DND-41 (cell line): ENCODE data around the gene KRTAP10-3.
"Not testable (repeated sequence)": the region's sequence is repeated elsewhere in the genome, so short reads cannot be mapped to it uniquely, and the experiment has no call there.

ENCODE experiments used
- ATAC-seq: fragments of 200-7000 bp; cut with Tn5 transposase; 3 replicates; pipeline ENCODE4 v1.9.1; 2021; ENCODE audit warnings: low read depth; ENCODE audit not compliant: insufficient read depth
- DNase-seq: peaks from one replicate; pipeline ENCODE4 v3.0.0-alpha.2; 2020
- H2AFZ ChIP-seq: 2 replicates; pipeline ENCODE4 v1.6.0; 2012; ENCODE audit warnings: low read depth, low read length
- H3K27ac ChIP-seq: 2 replicates; pipeline ENCODE4 v1.5.1; 2012; ENCODE audit warnings: low read length, inconsistent platforms
- H3K27me3 ChIP-seq: fragments of 200-600 bp; sonication (generic); 2 replicates; pipeline ENCODE4 v1.6.0; 2012; ENCODE audit warnings: low read length, mild to moderate bottlenecking, inconsistent platforms; ENCODE audit not compliant: insufficient read depth, poor library complexity
- H3K36me3 ChIP-seq: 2 replicates; pipeline ENCODE4 v1.5.1; 2012; ENCODE audit warnings: low read length, inconsistent platforms; ENCODE audit not compliant: insufficient read depth
- H3K4me1 ChIP-seq: 2 replicates; pipeline ENCODE4 v1.5.1; 2012; ENCODE audit warnings: mild to moderate bottlenecking, low read length; ENCODE audit not compliant: insufficient read depth
- H3K4me2 ChIP-seq: 2 replicates; pipeline ENCODE4 v1.6.0; 2012; ENCODE audit warnings: mild to moderate bottlenecking, moderate library complexity, low read length, inconsistent platforms; ENCODE audit not compliant: insufficient read depth
- H3K4me3 ChIP-seq, 2 experiments: fragments of 200-600 bp in 1 of 2; shearing (Covaris generic) in 1 of 2; 2 replicates each; pipeline ENCODE4 v1.5.1; 2012 to 2016; ENCODE audit warnings: inconsistent platforms in 2 of 2, low read length in 2 of 2, mild to moderate bottlenecking in 2 of 2, low read depth in 1 of 2, moderate library complexity in 1 of 2
- H3K79me2 ChIP-seq: 2 replicates; pipeline ENCODE4 v1.6.0; 2012; ENCODE audit warnings: low read length, inconsistent platforms; ENCODE audit not compliant: insufficient read depth
- H3K9ac ChIP-seq: 2 replicates; pipeline ENCODE4 v1.6.0; 2012; ENCODE audit warnings: low read depth, mild to moderate bottlenecking, inconsistent platforms, low read length, moderate library complexity
- H3K9me3 ChIP-seq: 2 replicates; pipeline ENCODE4 v1.5.1; 2012; ENCODE audit warnings: low read length, moderate library complexity, mild to moderate bottlenecking, inconsistent platforms; ENCODE audit not compliant: insufficient read depth, severe bottlenecking
- H4K20me1 ChIP-seq: 2 replicates; pipeline ENCODE4 v1.6.0; 2012; ENCODE audit warnings: low read length; ENCODE audit not compliant: insufficient read depth
- CTCF ChIP-seq: IDR thresholded peaks from 2 replicates; pipeline ENCODE4 v1.5.1; 2012; ENCODE audit warnings: borderline replicate concordance, low read length, moderate library complexity, mild to moderate bottlenecking; ENCODE audit not compliant: poor library complexity, severe bottlenecking; ENCODE audit errors: extremely low read depth
- EZH2 ChIP-seq: IDR thresholded peaks from 3 replicates; pipeline ENCODE4 v1.6.1; 2012; ENCODE audit warnings: borderline replicate concordance, low read depth, mild to moderate bottlenecking, moderate library complexity, low read length, inconsistent platforms; ENCODE audit not compliant: severe bottlenecking

Gene KRTAP10-3

GRCh38 chr21:44592446-44593311, 34.1 kb upstream of the KRTAP10-3 start, which contains the start of gene KRTAP10-6:
Gene KRTAP10-6, minus strand, starts transcription at chr21:44592505. Its CDS starts 21 bp downstream, at chr21:44592484.
- DNase-seq: no peak
- TF ChIP-seq CTCF (no peak), EZH2 (no peak)
- ATAC-seq: no peak
- Histone ChIP-seq H4K20me1 (no peaks in the 10 kb centered on the region), H3K9me3 (no peaks in the 10 kb centered on the region), H3K27ac (no peak within 1 kb of the TSS), H3K4me3 (no peak within 1 kb of the TSS), H3K4me1 (no peaks in the 10 kb centered on the region), H3K27me3 (no peaks in the 10 kb centered on the region), H3K79me2 (no peaks in the 10 kb centered on the region), H3K36me3 (no peaks in the 10 kb centered on the region), H3K4me2 (no peak within 1 kb of the TSS), H3K9ac (no peak within 1 kb of the TSS), H2AFZ (no peak within 1 kb of the TSS)

GRCh38 chr21:44591801-44592130, 33.2 kb upstream of the KRTAP10-3 start:
- not testable (repeated sequence) for H2AFZ ChIP-seq, H3K27me3 ChIP-seq, H4K20me1 ChIP-seq

GRCh38 chr21:44590897-44591800, 32.6 kb upstream of the KRTAP10-3 start:
- not testable (repeated sequence) for ATAC-seq

More at GRCh38 chr21:44591801-44592130, 33.2 kb upstream of the KRTAP10-3 start:
- not testable (repeated sequence) for H3K4me2 ChIP-seq, H3K4me1 ChIP-seq, H3K79me2 ChIP-seq, DNase-seq, ATAC-seq, H3K9ac ChIP-seq, H3K4me3 ChIP-seq, H3K9me3 ChIP-seq, H3K27ac ChIP-seq, H3K36me3 ChIP-seq

GRCh38 chr21:44590311-44590721, 31.7 kb upstream of the KRTAP10-3 start:
- TF ChIP-seq EZH2 (no peak), CTCF (no peak)
- no peaks in the 10 kb centered on the region for H3K79me2 ChIP-seq
- ATAC-seq (no peak), DNase-seq (no peak)
- H3K4me2 ChIP-seq: no peak overlapping the region
- no peaks in the 10 kb centered on the region for H3K36me3 ChIP-seq
- H3K4me1 ChIP-seq: no peaks in the 10 kb centered on the region
- H4K20me1 ChIP-seq: no peaks in the 10 kb centered on the region
- no peaks in the 10 kb centered on the region for H3K9me3 ChIP-seq
- H3K4me3 ChIP-seq: no peak overlapping the region
- peaks cover 6% of the 10 kb centered on the region for H3K27me3 ChIP-seq
- H3K27ac ChIP-seq: no peak overlapping the region
- H2AFZ ChIP-seq: no peak overlapping the region
- H3K9ac ChIP-seq: no peak overlapping the region

More at GRCh38 chr21:44590897-44591800, 32.6 kb upstream of the KRTAP10-3 start:
- H3K4me1 ChIP-seq, H3K9me3 ChIP-seq, H3K27me3 ChIP-seq, H3K9ac ChIP-seq, H3K4me3 ChIP-seq, H3K4me2 ChIP-seq, H4K20me1 ChIP-seq, H2AFZ ChIP-seq, H3K79me2 ChIP-seq, H3K36me3 ChIP-seq, H3K27ac ChIP-seq, DNase-seq: not testable (repeated sequence)
